SK-N-MC (cell line): ENCODE results near the gene SPRR1A.

Source experiments
- EZH2 ChIP-seq: fragments of 200-600 bp; sonication (generic); IDR thresholded peaks from one replicate; pipeline ENCODE4 v1.6.1; 2017; ENCODE audit warnings: antibody characterized with exemption
- POLR2AphosphoS5 ChIP-seq: IDR thresholded peaks from 2 replicates; pipeline ENCODE4 v1.6.1; 2012; ENCODE audit warnings: mild to moderate bottlenecking, low read depth, low read length, borderline replicate concordance

DNA sequence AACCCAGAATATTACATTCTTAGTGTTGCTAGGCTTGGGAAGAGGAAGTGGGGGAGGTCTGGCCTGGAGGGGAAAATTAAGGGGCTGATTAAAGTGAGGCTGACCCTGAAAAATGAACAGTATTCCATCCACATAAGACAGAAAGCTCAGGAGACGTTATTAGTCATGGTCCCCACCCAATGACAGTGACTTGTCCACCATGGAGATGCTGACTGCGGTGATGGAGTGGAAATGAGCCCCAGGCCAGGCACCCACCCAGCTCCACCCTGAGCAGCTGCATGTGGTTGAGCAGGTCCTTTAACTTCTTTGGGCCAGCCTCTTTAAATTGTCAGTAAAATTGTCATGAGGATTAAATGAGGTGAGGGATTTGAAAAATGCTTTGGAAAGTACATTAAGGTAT is 14.8 kb upstream of the SPRR1A start:
- no peak for TF ChIP-seq POLR2AphosphoS5
- no peak for TF ChIP-seq EZH2
